HG03066 (cell line): ENCODE measurements around the gene DUSP8.
"Not testable (repeated sequence)": the region's sequence is repeated elsewhere in the genome, so short reads cannot be mapped to it uniquely, and the experiment has no call there.

ENCODE experiments used
- ATAC-seq: cut with Tn5 transposase; IDR thresholded peaks from one replicate; pipeline ENCODE4 v1.9.1; 2021; ENCODE audit warnings: low read depth; ENCODE audit not compliant: unreplicated experiment

The DUSP8 gene

DNA sequence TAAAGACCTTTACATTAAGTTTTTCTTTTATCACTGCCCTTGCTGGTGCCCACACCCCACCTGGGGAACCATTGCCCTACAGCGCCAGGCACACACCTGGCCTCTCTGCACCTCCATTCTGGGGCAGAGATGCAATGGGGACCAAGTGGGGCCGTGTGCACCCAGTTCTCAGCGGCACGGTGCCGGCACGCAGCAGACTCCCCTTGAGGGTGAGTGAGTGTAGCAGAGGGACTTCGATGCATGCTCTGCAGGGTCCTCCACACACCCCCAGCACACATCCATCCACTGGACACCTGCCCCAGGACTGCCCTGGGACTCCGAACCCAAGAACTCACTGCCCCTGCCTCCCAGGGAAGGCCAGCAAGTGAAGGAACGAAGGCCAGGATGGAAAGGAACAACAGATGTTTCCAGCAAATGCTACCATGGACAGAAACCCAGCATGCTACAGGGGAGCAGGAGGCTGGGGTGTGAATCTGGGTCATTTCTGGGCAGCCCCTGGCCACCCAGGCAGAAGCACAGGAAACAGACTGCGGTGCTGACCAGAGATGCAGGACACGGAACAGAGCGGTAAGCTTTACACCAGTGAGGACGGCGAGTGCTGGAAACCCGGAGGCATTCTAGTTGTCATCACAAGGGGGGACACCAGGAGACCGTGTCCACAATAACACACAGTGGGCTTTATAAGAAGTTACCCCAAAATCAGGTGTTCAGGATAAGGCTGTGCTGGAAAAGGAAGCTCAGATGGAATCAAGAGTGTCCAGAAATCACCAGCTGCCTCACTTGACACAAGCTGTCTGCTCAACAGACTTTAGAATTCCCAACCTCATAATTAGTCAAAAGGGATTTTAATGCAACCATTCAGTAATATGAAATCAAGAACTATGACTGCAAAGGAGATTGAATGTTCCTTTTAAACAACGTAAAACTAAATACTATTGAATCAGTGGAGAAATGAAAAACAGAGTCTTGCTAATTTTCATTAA is 52.8 kb downstream of the DUSP8 start:
- no peak for ATAC-seq

DNA sequence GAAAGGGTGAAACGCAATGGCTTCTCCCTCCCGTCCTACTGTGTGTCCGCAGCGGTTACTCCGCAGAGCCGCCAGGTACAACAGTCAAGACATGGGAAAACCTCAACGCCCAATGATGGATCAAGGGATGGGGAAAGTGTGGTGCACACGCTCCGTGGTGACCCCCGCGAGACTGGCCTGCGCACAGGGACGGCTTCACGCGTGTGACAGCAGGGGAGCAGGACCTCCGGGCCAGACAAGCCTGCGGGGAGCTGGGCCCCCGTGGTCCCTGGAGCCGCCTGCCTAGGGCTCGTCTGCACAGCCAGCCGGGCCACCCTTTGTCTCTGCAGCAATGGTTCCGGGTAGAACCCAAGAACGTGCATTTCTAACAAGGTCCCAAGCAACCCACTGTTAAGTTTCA is 53.8 kb downstream of the DUSP8 start:
- ATAC-seq, result no peak

DNA sequence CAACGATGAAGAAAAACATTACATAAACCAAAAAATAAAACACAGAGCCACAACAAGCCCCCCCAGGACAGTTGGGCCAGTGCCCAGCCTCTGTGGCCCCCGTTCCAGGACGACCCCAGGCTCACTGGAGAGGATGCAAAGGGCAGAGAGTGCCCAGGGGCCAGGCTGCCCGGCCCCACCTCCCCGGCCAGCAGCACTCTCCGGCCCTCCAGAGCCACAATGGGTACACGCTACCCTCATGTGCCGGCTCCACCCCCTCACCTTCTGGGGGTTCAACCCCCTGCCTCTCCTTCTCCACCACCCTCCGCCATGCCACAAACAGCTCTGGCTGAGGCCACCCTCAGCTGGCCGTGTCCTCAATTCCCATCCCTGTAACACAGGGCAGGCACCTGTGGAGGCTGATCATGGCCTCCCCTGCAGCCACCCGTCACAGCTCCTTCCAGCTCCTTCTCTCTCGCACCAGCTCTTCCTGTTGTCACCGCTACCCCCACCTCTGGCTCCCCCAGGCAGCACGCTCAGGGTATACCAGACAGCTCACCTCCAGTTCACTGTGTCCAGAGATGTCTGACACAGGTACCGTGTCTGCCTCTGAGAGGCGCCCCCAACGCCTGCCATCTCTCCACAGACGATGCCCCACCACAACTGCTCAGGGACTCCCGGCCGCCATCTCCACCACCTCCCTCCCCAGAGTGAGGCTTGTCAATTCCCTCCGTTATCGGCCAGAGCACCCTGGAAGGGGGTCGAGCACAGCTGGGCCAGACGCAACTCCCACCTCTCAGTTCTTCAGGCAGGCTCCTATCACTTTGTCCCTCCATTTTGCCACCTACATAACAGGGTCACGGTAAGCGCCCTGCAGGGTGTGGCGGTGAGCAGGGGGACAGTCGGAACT is 54.7 kb downstream of the DUSP8 start:
- ATAC-seq, result no peak

DNA sequence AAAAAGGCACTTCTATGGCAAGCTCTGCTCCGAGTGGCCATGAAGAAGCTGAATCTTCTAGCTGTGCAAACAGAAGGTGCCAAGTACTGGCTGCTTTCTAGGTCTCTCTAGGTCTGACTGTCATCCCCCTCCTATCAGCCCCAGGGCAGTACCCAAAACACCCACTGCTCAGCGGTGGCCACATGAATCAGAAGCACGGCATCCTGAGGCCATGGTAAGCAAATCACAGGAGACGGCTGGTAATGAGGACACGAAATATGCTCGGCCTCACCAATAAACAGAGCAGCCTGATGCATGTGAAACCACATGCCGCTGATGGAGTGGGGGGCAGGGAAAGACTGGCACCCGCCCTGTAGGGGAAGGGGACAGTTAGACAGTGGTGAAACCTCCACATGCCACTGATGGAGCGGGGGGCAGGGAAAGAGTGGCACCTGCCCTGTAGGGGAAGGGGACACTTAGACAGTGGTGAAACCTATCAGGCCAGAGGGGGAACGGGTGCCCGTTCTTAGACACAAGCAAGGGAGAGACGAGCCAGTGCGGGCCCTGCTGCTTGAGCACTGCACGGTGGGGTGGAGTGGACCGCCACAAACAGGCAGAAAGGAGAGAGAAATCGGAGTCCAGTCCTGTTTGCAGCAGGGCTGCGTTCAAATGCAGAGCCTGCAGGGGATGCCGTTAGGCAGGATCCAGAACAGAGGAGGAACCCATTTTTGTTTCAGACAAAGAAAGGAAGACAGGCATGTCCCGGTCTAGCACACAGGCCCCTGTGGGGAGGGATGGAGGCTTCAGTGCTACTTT is 55.6 kb downstream of the DUSP8 start:
- ATAC-seq, result no peak

DNA sequence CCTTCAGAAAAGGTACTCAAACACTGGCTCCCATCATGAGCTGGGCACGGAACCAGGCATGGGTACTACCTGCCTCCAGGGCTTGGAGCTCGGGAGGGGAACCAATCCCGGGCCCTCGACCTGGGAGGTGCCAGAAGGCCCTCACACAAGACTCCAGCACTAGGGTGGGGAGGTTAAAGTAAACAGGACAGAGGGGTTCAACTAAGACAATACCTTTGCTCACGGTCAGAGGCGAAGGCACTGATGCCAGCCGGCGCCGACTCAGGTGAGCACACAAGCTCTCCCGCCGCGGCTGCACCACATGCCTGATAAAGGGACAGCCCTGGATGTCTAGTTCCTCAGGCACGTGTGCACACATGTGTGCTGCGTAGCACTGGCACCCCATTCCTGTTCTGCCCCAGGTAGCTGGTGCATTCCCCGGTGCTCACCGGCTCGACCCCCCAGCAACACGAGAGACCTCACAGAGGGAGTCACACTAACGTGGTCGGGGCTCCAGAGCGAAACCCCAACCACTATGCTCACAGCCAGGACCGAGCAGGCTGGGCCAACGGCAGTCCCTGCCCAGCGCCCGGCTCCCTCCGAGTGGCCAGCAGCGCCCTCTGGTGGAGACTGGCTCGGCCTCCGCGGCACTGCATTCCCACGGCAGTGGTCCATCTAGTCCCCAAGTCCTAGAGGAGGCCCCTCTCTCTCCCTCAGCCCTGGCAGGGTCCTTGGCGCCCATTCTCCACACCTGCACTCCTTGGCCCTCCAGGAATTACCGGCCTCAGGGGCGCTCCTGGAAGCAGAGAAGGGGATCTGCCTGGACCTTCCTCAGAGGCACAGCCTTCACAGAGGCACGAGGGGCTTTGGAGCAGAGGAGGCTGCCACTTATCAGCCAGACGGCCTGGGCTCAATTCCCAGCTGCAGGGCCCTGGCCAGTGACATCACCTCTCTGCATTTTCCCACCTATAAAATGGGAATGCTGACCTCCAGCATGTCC is 56.7 kb downstream of the DUSP8 start:
- ATAC-seq, result no peak

DNA sequence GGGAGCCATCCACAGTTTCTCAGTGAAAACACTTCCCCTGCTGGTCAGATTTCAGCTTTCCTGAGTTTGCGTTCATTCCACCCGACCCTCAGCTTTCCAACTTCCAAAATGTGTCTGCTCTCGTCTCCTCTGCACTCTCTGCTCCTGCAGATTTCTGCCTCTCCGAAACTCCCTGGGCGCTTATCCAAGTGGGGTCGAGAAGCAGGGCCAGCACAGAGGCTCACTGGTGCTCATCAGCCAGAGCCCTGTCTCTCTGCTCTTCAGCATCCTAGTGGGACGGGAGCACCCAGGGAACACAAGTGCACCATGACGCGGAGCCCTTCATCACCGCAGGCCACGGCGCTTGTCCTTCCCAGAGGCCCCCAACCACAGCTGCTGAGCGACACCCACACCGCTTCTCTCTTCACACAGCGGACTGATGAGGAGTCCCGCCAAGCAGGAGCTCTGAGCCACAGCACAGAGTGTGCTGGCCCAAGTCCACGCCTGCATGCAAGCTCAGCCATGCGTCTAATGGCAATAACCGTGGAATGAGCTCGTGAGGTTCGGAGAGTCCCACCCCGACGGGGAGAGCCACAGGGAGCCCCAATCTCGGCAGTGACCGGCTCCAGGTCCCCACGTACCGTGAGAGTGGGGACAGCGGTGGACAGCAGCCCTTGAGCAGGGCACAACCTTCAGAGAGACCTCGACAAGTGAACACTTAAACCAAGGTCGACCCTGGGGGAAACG is 57.6 kb downstream of the DUSP8 start:
- no peak for ATAC-seq

DNA sequence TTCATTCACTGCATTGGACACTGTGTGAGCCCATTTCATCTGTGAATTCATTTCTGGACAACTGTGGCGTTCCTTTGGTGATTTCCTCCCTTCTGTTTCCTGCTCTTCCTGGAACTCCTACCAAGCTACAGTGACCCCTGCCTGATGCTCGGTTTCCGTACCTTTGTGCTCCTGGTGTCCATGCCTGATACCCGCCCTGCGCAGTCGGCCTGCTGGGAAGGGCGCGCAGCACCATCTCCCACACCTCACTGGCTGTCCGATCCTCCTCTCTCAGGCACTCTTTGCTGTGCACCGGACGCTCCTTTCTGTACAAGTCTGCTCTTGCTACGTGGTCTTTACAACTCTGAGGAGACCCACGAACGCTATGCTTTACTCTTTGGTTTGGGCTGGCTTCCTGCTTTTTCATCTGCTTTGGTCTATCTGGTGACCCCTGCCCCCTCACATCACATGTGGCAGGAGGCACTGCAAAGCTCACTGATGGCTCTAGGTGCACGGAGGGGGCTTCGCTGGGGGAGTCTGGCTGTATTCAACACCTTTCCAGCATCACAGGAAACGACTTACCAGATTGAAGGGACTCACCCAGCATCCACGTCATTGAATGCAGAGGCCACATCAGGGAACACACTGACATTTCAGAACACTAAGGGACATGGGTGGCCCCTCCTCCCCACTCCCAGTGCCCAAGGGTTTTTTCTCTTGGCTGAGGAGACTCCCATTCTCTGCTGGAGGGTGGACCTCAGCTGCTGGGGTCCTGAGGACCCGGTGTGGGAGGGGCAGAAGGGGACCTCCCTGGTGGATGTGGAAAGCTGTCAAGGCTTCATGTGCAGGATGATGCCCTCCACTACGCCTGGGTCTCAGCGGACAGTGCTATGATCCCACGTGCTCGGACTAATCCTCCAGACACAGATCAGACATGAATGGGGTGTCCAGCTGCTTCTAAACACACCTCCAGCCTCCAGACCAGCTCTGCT is 58.5 kb downstream of the DUSP8 start:
- ATAC-seq, result no peak

DNA sequence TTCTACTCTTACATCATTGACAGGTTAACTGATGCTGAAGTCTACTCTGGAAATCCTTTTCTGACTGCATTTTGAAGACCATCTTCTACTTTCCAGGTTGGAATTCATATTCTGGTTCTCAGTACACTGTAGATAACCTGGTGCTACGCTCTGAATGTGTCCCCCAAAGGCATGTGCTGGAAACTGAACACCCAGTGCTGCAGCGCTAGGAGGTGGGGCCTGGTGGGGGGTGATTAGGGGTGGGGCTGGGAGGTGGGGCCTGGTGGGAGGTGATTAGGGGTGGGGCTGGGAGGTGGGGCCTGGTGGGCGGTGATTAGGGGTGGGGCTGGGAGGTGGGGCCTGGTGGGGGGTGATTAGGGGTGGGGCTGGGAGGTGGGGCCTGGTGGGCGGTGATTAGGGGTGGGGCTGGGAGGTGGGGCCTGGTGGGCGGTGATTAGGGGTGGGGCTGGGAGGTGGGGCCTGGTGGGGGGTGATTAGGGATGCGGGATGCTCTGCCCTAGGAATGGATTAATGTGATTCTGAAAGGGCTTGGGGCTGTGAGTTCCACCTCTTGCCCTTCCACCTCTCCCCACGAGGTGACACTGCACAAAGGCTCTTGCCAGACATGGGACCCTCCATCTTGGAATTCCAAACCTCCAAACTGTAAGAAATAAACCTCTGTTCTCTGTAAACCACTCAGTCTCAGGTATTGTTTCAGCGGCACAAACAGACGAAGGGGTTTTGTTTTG is 59.4 kb downstream of the DUSP8 start:
- not testable (repeated sequence) for ATAC-seq

DNA sequence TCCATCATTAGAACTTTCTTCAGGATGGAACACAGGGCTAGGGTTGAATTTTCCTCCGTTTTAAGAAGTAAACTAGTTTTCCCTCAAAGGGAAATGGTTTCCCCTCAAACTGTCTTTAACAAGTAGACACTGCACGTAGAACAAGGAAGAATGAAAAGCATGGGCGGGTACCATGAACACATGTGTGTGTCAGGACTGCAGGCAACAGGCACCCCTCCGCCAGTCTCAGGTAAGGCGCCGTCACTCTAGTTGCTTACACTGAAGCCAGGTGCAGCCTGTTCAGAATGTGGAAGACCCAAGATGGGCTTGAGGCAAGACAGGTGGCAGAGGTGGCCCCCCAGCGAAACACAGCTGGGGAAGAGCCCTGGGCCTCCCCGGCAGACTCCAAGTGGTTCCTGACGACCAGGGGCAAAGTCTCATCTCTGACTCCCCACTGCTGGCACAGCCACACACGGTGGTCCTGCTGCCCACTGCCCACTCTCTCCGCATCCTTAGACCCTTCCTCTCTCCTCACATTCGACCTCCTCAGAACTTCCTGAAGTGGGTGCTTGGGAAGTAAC is 60.1 kb downstream of the DUSP8 start:
- no peak for ATAC-seq

DNA sequence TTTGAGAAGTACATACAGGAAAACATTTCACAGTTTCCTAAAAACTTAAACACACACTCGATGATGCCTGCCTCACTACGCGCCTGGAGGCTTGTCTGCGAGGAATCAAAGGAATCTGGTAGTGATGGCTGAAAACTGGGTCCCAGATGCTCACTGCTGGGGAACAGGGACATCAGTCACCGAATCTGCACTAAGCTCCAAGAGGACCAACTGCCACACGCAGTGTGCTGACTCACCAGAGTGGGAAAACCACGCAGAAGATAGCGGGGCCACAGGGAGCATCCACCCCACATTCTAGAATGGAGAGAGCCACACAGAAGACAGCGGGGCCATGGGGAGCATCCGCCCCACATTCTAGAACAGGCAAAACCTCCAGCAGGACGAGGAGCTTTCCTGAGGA is 61.1 kb downstream of the DUSP8 start:
- ATAC-seq, result no peak

DNA sequence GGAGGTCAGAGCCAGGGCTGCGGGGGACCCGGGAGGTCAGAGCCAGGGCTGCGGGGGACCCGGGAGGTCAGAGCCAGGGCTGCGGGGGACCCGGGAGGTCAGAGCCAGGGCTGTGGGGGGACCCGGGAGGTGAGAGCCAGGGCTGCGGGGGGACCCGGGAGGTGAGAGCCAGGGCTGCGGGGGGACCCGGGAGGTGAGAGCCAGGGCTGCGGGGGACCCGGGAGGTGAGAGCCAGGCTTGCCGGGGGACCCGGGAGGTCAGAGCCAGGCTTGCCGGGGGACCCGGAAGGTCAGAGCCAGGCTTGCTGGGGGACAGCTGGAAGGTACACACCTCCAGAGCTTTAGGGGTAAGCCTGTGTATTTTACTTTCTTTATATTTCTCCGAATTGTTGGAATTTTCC is 61.7 kb downstream of the DUSP8 start:
- ATAC-seq, result not testable (repeated sequence)

DNA sequence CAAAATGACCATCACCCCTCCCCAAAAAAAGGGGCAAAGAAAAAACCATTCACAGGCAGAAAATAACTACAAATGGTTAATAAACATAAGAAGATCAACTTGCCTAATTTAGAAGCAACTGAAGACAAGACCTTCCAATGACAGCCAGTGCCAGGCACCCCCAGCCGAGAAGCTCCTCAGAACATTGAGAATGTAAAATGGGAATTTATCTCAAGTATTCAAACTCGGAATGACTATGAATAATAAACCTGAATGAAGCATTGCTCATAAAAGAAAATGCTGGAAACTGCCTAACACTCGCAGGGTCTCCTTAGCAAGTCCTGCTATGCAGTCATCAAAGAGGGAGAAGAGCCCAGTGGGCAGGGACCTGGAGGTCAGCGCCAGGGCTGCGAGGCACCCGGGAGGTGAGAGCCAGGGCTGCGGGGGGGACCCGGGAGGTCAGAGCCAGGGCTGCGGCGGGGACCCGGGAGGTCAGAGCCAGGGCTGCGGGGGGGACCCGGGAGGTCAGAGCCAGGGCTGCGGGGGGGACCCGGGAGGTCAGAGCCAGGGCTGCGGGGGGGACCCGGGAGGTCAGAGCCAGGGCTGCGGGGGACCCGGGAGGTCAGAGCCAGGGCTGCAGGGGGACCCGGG is 62.3 kb downstream of the DUSP8 start:
- no peak for ATAC-seq

DNA sequence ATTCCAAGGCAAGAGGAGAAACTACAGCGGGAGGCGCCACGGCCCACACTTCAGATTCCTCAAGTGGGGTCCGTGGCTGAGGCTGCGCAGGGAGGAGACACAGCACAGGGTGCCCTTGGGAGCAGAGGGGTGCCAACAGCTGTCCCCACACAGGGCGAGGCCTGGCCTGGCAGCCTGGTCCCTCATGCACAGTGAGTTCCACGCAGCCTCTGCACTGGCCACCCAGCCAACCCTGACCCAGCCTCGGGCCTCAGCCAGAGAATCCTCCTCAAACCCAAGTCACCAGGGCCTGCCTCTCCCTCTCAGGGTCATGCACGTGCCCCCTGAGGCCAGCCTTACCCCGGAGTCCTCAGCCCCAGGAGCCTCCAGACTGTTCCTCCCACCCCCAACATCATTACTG is 63.1 kb downstream of the DUSP8 start:
- ATAC-seq, result no peak

DNA sequence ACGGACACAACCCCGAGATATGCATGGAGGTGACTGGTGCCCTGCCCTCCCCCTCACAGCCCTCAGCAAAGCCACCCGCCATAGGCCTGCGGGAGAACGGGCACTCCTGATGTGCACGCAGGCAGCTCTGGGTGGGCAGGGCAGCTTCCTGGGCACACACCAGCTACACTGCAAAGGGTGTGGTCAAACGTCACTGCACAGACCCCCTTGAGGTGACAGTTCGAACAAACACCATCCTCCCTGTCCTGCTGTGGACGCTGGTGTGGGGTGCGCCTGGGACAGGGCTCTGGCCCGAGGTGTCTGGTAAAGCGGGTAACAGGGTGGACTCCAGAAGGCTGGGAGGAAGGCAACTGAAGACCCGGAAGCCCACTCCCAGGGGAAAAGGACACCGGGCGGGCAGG is 63.6 kb downstream of the DUSP8 start:
- ATAC-seq, result no peak

DNA sequence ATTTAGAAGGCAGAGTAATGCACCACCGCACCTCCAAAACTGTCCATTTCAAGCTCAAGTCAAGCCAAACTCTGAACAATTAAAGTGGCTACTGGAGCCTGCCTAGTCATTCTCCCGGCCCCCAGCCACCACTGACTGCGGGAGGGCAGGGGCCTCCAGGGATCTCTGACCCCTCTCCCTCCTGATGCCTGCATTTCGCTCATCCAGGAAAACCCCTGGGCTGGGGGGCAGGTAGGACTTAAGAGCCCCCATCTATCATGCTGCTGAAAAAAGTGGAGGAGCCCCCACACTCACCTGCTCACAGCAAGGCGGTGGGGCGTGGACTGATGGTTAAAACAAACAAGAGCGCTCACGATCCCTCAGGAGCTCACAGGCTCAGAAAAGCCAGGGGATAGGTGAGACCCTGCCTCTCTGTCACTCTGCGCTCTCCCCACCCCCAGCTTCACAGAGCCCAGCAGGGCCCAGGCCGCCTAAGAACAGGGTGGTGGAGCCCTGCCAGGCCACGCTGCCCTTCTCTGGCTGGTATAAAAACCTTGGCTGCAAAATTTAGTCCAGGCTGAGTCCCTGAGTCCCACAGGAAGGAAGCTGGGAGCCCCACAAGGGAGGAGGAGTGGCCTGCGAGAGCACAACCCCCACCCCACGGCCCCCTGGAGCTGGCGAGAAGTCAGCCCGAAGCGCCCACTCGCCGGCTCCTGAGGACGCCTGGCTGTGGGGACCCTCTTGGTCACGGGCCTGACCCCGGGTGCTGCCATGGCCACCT is 64.5 kb downstream of the DUSP8 start:
- ATAC-seq, result no peak

DNA sequence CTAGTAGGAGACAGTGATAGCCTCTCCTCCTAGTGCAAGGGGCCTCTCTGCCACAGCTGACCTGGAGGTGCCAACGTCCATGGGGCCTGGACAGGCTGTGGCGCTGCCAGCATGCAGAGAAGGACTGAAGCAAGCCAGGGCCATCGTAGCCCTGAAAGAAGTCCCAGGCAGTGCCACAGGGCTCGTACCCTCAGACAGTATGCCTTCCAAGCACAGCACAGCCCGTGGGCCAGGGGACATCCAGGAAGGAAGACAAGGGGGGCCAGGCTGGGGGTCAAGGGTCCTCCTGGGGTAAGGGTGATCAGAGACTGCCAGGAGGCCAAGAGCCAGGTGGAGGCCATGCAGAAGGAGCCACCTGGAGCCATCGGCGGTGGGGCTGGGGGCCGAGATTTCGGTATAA is 65.1 kb downstream of the DUSP8 start:
- no peak for ATAC-seq
